ENCODE data around the gene PLCB3. TPM values are rescaled to one million over a fixed set of nuclear protein-coding genes. Genes with fewer than 3 reads are reported as not detected.

PLCB3 gene
- total and polyA plus RNA-seq, 2 experiments from 2014 or later = 28.1 to 103 TPM

GRCh38 chr11:64225608-64226506, 25.5 kb upstream of the PLCB3 start, which contains the start of the genes NUDT22 and TRPT1 (continued):
- TF ChIP-seq ZNF462 (CRISPR knock-in tag; IDR thresholded peaks at IDR 0.05) (no peak), NANOG (IDR thresholded peaks at IDR 0.05; ENCODE audit: borderline replicate concordance) (no peak), STAT1 (IDR thresholded peaks at IDR 0.05; ENCODE audit: unreplicated experiment) (no peak), ZNF114 (CRISPR knock-in tag; IDR thresholded peaks at IDR 0.05) (no peak)
- TF ChIP-seq, protein P1, sequence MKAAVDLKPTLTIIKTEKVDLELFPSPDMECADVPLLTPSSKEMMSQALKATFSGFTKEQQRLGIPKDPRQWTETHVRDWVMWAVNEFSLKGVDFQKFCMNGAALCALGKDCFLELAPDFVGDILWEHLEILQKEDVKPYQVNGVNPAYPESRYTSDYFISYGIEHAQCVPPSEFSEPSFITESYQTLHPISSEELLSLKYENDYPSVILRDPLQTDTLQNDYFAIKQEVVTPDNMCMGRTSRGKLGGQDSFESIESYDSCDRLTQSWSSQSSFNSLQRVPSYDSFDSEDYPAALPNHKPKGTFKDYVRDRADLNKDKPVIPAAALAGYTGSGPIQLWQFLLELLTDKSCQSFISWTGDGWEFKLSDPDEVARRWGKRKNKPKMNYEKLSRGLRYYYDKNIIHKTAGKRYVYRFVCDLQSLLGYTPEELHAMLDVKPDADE (IDR thresholded peaks at IDR 0.05) = peak; percentile 69

GRCh38 chr11:64226507-64227051, 24.8 kb upstream of the PLCB3 start:
- Mint-ChIP-seq H3K27me3 (ENCODE audit: insufficient read depth, low read depth, poor library complexity) (peaks cover 9% of the 10 kb centered on the region), H3K4me1 (peaks cover 16% of the 10 kb centered on the region), H3K9me3 (no peaks in the 10 kb centered on the region), H3K4me3 (peak overlapping the region; percentile 89), H3K36me3 (ENCODE audit: low read depth) (no peaks in the 10 kb centered on the region), H3K27ac (no peak overlapping the region)
- H3K4me1 ChIP-seq (ENCODE audit: insufficient read depth) = peaks cover 7% of the 10 kb centered on the region; the same call in 1 of the 2 replicates
- 0 out of 2 replicates have a peak, but pooled peaks cover 3% of the 10 kb centered on the region for H3K27me3 ChIP-seq (ENCODE audit: insufficient read depth)
- peak overlapping the region; percentile 97 for H3K4me2 ChIP-seq
- 0 out of 2 replicates have a peak, but pooled peaks cover 5% of the 10 kb centered on the region for H3F3A ChIP-seq (replicated peaks; ENCODE audit: low read depth)
- H3K36me3 ChIP-seq (ENCODE audit: insufficient read depth) = no peaks in the 10 kb centered on the region; the same call in 1 of the 2 replicates
- ATAC-seq = peak; percentile 12
- no peaks in the 10 kb centered on the region; the same call in 1 of the 2 replicates for H3K79me2 ChIP-seq (replicated peaks; ENCODE audit: insufficient read depth)
- H4K20me1 ChIP-seq (replicated peaks; ENCODE audit: insufficient read depth) = no peaks in the 10 kb centered on the region
- DNase-seq (ENCODE audit: low spot score) = peak; percentile 64
- no peak overlapping the region for H3K27ac ChIP-seq (ENCODE audit: low read depth)
- H2AFZ ChIP-seq = peak overlapping the region; percentile 85; the same call in 1 of the 2 replicates
- peak overlapping the region; percentile 98 for H3K4me3 ChIP-seq
- no peak for TF ChIP-seq CTCF (conservative IDR thresholded peaks at IDR 0.05; ENCODE audit: low read depth in 2 of 2)
- no peak for TF ChIP-seq ZNF331 (CRISPR knock-in tag; IDR thresholded peaks at IDR 0.05; ENCODE audit: low read depth)
- TF ChIP-seq NANOG (IDR thresholded peaks at IDR 0.05; ENCODE audit: borderline replicate concordance) = no peak
- TF ChIP-seq POLR2AphosphoS5 (IDR thresholded peaks at IDR 0.05; ENCODE audit: low read depth) = no peak
- no peaks in the 10 kb centered on the region for H3K9me2 ChIP-seq (ENCODE audit: insufficient read depth)
